Measurements from ENCODE around the gene C10orf62.

- TF ChIP-seq CTCF (IDR thresholded peaks at IDR 0.05) (no peak), POLR2A (IDR thresholded peaks at IDR 0.05) (no peak)
These were observed 39.8 kb upstream of the C10orf62 start for GRCh38 chr10:97549587-97550322.
